ENCODE measurements around the gene CCDC92.
A peak's percentile ranks its signal among the peaks of the same experiment; 100 is the strongest.

CCDC92 gene, protein sequence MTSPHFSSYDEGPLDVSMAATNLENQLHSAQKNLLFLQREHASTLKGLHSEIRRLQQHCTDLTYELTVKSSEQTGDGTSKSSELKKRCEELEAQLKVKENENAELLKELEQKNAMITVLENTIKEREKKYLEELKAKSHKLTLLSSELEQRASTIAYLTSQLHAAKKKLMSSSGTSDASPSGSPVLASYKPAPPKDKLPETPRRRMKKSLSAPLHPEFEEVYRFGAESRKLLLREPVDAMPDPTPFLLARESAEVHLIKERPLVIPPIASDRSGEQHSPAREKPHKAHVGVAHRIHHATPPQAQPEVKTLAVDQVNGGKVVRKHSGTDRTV
- 7.3 to 25.3 (median 16.8) reads per million in 17 experiments for total RNA-seq

DNA sequence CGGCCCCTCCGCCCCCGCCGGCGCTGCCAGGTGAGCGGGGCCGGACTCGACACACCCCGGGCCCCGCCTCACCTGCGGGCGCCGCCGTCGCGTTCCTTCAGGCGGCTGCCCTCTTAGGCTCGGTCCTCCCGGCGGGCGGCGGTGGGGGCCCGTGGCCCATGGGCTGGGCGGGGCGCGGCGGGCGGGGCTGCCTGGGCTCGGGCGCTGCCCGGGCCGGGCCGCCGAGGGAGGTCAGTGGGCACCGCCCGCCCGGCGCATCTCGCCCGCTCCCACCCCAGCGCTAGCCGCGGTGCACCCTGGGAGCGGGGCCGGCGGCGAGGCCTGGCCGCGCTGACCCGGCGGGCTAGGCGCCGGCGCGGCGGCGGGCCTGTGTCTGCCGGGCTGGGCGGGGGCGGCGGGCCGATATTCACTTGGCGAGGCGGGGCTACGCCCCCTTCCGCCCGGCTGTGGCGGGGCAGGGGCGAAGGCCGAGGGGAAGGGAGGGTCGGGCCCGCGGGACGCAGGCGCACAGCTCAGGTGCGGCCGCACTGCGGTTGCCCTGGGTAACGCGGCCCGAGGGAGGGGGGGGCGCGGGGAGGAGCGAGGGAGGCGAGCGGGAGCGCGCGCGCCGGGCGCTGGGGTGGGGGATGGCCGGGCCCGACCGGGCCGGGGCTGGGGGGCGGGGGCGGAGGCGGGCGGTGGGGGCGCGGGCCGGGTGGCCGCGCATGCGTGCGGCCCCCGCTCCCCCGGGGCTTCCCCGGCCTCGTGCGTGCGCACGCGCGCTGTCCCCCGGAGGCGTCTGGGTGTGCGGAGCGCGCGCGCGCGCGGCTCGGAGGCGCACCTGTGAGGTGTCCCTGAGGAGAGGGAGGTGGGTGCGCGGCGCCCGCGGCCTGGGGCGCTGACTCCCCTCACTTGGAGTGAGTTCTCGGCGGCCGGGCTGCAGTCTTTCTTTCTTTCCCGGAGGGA lies at the start of gene CCDC92, which contains the start of gene ZNF664:
CCDC92 (minus strand) TSS at position 375 of the 945 bp plus-strand sequence. CDS start 28,526 bp downstream, outside the sequence.
ZNF664 (plus strand) TSS at position 759 of the 945 bp plus-strand sequence. CDS start 38,930 bp downstream, outside the sequence.
- peak; percentile 83 to 95 (median 89) for DNase-seq

DNA sequence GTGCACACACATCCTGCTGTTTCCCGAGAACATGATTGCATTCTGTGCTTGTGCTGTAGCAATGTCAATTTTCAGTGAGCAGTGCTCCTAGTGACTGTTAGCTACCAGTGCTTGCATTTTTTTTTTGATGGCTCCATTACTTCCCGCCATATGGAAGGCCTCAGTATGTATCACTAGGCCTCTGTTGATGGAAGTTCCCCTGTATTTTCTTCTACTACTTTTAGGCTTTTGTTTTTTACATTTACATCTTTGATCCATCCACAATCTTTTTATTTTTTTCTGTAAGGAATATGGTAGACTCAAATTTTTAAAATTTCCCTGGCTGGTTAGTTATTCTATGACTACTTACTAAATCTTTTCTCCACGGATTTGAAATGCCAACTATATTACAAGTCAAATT lies 49.5 kb upstream of the CCDC92 start:
- DNase-seq = no peak

DNA sequence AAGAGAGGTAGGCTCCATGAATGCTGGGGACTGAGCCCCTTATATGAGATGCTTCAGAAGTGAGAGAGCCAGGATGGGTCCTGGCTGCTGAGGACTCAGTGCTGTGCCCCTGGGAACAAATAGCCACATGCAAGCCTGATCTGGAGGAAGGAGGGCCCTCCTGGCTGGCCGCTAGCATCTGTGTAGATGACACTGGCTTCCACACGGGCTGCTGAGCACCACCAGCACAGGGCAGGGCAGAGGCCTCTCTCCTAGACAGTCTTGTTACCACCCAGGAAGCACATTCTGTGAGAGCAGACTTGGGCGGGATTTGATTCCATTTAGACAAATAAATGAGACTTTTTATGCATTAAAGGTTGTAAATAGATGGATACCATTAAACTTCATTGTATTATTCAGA lies 48.4 kb upstream of the CCDC92 start:
- DNase-seq = no peak

DNA sequence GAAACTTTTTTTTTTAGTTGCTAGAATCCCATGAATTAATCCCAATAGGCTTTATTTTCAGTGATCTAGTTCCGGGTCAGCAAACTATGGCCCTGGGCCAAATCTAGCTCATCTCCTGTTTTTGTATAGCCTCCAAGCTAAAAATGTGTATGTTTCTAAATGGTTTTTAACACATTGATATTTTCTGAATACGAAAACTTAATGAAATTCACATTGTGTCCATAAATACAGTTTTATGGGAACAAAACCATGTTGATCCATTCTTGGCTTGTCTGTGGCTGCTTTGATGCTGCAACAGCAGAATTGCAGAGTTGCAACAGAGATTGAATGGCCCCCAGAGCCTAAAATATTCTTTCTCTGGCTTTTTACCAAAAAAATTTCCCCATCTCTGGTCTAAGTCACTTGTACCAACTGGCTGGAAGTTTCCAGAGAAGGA lies 47.9 kb upstream of the CCDC92 start:
- DNase-seq = peak in 1 of 4 experiments; percentile 15

DNA sequence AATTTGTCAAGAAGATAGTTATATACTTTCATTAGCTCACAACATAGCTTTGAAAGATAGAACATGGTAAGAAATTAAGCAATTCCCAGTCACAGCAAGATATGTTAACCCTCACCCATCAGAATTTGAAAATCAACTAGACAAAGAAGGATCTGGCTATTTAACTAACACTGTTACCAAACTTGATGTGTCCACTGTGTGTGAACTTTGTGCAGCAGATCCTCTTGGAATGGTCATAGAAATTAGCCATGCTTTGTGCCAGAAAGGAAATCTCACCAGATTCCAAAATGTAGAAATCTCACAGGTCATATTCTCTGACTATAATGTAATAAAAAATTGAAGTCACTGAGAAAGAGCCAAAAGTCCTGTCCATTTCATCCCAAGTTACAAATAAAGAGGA lies 46.5 kb upstream of the CCDC92 start:
- no peak for DNase-seq

DNA sequence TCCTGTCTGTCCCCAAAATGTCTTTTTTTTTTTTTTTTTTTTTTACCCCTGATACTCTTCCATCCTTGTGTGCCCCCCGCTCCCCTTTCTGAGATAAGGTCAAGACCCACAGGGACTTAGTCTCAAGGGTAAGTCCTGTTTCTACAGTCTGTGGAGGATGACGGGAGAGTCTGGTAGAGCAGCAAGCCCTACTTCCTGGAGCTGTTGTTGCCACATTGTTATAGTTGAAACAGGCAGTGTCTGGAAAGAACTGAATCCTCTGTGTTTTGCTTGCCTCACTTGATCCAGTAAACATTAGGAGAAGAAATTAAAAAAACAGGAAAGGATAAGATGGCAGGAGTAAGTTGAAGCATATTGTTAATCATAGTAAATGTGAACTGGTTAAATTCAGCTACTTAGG lies 45.9 kb upstream of the CCDC92 start:
- DNase-seq = no peak

DNA sequence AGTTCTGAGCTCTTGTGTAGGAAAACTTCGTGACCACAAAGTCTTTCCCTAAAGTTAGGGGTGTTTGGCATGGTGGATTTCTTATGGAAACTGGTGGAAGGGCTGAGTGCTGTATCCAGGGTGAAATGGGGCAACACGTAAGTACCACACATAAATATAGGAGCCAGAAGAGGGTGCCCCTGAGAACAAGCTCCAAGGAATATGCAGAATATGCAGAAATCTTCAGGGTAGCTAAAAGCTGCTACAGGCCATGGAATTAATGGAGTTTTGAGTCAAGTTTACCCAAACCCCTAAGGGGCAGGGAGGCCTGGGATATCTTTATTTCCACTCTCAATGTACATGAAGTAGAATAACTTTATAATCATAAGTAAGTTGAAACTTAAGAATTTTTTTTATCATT lies 44.4 kb upstream of the CCDC92 start:
- no peak for DNase-seq

DNA sequence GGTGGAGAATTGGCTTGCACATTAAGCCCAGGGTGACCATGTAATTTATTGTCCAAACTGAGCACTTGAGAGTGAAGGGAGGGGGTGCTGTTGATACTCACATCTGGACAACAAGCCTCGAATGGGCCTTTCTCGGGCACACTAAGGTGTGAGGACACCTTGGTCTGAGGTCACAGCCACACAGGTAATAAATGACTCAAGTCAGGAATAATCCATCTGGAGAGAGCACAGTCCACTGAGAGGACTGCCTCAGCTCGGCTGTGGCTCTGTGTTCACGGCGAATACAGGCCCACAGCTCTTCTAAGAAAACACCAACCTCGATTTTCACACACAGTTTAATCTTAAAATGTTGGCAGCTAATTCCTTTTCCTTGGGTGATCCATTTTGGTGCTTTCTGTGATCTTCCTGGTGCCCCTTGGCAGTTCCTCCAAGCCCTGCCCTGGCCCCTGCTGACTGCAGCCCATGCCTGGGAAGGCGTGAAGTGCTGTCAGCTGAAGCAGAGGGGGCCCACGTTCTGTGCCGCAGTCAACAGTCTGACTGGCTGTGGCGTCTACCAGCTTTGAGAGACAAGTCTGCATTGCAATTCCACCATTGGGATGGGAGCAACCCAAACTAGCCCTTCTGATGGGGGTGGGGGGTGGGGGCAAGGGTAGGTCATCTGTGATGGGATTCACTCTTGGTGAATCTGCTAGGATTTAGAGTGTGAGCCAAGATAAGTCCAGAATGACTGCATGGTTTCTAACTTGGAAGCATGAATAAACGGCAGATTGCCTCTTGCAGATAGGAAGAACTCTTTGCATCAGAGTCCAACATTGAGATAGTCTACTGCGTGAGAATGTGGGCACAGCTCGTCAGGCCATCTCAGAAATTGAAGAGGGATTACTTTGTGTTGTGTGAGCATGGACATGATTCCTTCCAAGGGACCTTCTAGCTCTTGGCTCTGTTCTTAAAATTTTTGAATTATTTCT lies 43.1 kb upstream of the CCDC92 start:
- no peak for DNase-seq

DNA sequence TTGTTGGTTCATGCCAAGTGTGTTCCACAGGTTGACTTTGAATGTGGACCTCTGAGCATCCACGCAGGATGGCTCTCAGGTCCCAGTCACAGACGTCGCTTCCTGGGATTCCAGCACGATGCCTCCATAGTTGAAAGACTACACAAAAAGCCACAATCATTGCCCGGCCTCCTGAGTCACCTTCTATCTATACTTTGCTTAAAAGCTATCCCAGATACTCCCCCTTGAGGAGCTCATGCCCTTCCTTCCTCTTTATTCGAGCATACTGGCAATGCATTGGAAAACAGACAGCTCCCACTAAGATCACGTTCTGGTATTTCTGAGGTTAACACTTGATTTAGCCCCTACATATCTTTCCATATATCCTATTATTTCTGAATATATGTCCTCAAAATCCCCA lies 40.4 kb upstream of the CCDC92 start:
- peak in 1 of 4 experiments; percentile 24 for DNase-seq

DNA sequence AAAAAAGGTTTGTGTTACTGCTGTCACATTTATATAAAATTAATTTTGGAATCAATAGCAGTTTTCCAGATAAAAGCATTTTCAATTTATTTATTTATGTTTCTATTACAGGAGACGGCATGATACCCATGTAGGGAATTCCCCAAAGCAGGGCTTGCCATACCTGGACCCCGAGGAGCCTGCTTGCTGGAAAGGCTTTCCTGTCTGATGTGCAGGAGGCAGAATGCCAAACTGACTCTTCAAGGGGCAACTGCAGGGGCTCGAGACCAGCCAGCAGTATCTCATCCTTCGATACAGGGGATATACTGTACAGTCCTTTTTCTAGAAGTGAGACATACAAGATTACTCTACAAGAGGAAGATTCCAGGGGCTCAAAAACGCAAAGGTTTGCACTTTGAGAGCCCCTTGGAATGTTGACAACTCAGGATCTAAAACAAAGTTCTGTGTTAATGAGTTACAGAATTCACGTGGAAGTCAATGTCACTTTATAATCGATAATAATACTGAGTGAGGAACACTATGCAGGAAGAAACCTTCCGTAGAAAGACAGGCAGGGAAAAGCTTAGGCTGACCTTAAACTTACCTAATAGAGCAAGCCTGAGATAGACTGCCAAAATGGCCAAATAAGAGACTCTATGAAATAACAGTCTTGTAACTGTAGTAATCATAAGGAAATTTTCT lies 38.9 kb upstream of the CCDC92 start:
- no peak for DNase-seq

DNA sequence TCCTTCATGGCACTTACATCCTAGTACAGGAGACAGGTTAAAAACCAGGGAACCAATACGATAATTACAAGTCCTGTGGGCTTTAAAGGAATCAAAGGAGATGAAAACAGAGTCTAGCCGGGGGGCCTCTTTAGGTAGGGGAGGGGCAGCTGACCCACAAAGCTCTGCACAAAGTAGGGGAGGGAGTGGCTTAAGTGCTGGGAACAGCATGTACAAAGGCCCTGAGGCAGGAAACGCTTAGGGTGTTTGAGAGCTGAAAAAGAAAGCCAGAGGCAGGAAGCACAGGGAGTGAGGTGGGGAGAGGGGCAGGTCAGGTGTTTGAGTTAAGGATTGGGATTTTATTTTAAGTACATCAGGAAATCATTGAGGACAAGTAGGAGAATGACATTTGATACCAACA lies 38.1 kb upstream of the CCDC92 start:
- no peak for DNase-seq

DNA sequence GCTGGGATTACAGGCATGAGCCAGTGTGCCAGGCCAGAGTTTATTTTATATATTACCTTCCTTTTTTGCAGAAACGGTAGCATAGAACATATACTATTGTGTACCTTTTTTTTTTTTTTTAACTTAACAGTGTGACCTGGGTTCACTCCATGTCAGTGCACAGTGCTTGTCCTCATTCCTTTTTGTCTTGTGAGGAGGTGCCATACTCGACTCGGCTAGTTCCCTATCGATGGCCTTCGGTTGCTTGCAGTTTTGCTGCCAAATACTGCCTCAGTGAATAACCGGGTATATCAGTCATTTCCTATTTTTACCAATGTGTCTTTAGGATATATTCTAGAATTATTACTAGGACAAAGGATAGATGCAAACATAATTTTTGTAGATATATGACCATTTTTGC lies 37.1 kb upstream of the CCDC92 start:
- DNase-seq = no peak

DNA sequence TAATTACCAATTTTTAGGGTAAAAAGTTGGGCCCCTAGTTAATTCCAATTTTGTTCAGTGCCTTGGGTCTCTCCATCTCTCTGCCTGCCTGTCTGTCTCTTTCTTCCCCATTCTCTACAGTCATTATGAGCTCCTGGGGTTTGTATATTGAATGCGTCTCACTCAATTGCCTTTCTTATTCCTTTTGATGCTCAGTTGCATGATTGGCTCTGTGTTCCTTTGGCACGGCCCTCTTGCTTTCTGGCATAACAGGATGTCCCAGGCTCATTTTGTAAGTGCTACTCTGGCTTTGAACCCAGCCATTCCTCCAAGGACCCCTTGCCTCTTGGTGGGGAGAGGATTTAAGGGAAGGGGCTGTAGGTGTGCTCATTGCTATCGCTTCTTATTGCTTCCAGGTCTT lies 36.0 kb upstream of the CCDC92 start:
- DNase-seq = no peak

DNA sequence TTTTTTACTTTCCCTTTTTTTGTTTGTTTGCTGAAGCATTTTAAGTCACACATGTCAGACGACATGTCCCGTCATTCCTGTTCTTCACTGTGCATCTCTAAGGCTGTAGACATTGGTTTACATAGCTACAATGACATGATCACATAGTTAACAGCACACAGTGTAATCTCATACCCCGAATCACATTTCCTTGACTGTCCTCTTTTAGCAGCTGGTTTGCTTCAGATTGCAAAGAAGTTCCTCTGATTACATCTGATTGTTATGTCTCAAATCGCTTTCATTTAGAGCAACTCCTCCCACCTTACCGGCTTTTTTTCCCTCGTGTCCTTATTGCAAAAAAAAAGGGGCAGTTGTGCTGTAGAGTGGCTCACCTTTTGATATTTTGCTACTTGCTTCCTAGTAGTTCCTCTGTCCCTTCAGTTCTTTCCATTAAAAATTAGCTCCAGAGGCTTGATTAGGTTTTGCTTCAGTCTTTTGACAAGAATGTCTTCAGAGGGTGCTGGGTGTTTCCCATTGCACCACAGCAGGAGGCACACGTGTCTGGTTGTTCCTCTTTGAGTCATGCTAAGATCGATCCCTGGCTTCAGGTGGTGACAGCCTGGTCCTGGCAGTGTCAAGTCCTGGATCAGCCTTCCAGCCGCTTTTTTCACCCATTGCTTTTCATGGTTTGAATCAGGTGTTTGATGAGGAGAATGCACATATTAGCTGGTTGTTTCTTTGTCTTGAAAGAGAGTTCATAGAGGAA lies 35.4 kb upstream of the CCDC92 start:
- DNase-seq = peak; percentile 29 to 71 (median 61)

DNA sequence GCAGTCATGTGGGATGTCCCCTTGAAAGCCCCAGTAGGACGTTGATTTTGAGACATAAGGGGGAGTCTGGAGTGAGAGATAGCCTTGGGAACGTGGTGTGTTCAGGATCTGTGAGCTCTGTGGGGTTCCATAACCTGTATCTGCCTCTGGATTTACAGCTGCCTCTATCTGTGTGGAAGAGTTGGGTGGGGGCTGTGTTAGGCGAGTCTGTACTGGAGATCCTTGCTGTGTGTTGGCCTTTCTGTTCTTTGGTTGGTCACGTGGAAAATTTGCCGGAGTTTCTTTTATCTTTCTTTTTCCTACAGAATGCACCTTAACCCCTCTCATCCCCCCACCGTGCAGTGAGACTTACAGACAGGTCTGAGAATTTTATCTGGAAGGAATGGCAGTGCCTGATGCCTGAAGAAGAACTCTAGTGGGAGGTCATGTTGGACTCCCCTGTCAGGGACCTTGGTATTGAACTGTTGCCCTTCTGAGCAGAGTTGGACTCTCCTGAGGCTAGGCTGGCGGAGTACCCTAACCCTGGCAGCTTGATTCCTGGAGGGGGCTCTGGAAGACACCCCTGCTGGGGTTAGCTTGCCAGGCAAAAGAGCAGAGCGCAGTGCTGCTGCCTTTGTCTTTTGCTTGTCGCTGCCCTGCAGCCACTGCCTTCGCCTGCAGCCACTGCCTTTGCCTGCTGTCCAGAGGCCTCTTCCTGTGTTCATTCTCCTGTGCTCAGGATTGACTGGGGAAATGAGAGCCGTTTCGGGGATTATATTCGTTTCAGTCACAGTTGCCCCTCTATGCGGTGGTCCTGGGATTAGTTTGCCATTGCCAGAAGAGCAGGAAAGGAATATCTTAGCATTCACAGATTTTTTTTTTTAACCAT lies 34.4 kb upstream of the CCDC92 start:
- no peak for DNase-seq

DNA sequence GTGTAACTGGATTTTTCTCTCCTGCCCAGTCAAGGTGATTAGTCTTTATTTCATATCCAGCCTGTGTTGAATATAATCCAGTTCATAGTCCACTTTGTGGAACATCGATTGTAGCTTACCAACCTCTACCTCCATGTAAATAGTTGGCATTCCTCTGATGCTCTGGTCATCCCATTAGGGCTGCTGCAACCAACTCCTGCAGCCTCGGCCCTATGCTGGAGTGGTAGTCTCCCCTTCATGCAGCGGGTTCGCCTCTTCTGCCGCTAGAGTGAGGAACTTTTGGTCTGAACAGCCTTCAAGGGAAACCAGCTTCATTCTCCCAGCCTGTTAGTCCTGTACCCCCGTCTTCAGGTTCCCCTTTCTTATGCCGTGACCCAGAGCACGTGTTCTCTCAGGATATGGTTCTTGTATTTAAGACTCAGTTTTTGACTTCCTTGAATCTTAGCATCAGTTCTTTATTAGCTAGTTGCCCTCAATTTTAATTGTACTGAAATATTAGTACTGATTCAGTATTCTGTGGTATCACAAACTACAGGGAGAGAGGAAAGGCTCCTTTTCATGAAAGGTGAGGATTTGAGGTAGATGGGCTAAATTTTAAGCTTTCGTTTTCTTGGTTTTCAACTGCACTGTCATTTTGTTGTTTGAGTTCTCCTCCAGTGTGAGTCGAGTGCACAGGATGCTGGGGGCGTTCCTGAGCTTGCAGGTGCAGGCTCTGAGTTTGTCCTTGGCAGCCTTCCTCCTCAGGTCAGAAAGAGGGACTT lies 33.6 kb upstream of the CCDC92 start:
- peak; percentile 68 to 82 (median 78) for DNase-seq

DNA sequence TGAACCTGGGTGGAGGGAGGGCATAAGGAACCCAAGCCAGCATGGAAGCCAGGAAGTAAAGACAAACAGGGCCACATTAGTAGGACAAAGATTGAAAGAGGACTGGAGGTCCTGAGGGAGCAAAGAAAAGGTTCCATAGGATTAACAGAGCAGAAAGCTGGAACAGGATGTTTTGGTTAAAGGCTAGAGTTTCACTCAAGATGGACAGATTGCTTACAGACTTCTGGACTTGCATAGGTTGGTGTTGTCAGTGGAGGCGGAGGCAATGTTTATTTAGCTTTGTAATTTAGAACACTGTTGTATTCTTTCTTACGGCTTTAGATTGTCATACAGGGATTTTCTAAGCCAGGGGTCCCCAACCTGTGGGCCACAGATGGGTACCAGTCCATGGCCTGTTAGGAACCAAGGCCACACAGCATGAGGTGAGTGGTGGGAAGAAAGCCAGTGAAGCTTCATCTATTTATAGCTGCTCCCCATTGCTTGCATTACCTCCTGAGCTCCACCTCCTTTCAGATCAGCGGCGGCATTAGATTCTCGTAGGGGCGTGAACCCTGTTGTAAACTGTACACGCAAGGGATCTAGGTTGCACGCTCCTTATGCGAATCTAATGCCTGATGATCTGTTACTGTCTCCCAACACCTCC lies 31.7 kb upstream of the CCDC92 start:
- DNase-seq = no peak

DNA sequence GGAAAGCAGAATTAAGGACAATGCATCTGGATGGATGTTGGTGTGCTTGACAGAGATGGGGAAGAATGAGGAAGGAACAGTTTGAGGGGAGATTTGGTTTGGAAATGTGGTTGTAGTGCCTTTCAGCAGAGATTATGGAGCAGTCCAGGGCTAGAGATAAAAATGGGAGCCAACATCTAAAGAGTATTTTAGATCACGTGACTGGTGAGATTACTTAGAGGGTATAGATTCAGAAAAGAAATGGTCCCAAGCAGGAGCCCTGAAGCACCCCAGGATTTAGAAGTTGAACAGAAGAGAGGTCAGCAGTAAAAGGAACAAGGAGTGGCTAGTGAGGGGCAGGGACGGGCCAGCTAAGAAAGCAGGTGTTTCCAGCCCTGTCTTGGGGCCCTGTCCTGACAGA lies 30.0 kb upstream of the CCDC92 start:
- DNase-seq = no peak

All from suppressor macrophage (primary cell).